GM23338 (cell line): ENCODE results near the gene CSF1R. TPM values are rescaled to one million over a fixed set of nuclear protein-coding genes. Genes with fewer than 3 reads are reported as not detected.

Source experiments
- ATAC-seq: fragments of 200-7000 bp; cut with Tn5 transposase; 3 replicates; pipeline ENCODE4 v1.9.1; 2020
- DNase-seq: peaks from one replicate; pipeline ENCODE4 v3.0.0-alpha.2; 2015; ENCODE audit warnings: low spot score
- H2AFZ ChIP-seq: fragments of 200-600 bp; sonication (generic); 2 replicates; pipeline ENCODE4 v1.8.0; 2016; ENCODE audit warnings: antibody characterized with exemption, mild to moderate bottlenecking, moderate library complexity
- H3F3A ChIP-seq: fragments of 200-600 bp; sonication (generic); replicated peaks from 2 replicates; pipeline ENCODE4 v1.8.0; 2017; ENCODE audit warnings: antibody characterized with exemption, mixed run types, low read depth
- H3K27ac ChIP-seq: fragments of 200-600 bp; sonication (generic); 2 replicates; pipeline ENCODE4 v1.6.1; 2016; ENCODE audit warnings: low read depth
- H3K27me3 ChIP-seq: fragments of 200-600 bp; sonication (generic); 2 replicates; pipeline ENCODE4 v1.8.0; 2016; ENCODE audit warnings: mild to moderate bottlenecking, mixed run types, moderate library complexity; ENCODE audit not compliant: insufficient read depth
- H3K36me3 ChIP-seq: fragments of 200-600 bp; sonication (generic); 2 replicates; pipeline ENCODE4 v1.8.0; 2016; ENCODE audit warnings: mild to moderate bottlenecking; ENCODE audit not compliant: insufficient read depth
- H3K4me1 ChIP-seq: fragments of 200-600 bp; sonication (generic); 2 replicates; pipeline ENCODE4 v1.8.0; 2016; ENCODE audit warnings: mild to moderate bottlenecking, moderate library complexity; ENCODE audit not compliant: insufficient read depth
- H3K4me2 ChIP-seq: fragments of 200-600 bp; sonication (generic); 2 replicates; pipeline ENCODE4 v1.7.1; 2017; ENCODE audit warnings: mixed run types
- H3K4me3 ChIP-seq: fragments of 200-600 bp; sonication (generic); 2 replicates; pipeline ENCODE4 v1.6.1; 2016; ENCODE audit warnings: mixed run types
- H3K79me2 ChIP-seq: fragments of 200-600 bp; sonication (generic); replicated peaks from 2 replicates; pipeline ENCODE4 v1.8.0; 2017; ENCODE audit warnings: mild to moderate bottlenecking; ENCODE audit not compliant: insufficient read depth
- H3K9me2 ChIP-seq: fragments of 200-600 bp; sonication (generic); 2 replicates; pipeline ENCODE4 v1.8.0; 2017; ENCODE audit not compliant: insufficient read depth
- H4K20me1 ChIP-seq: fragments of 200-600 bp; sonication (generic); replicated peaks from 2 replicates; pipeline ENCODE4 v1.8.0; 2017; ENCODE audit warnings: mild to moderate bottlenecking; ENCODE audit not compliant: insufficient read depth
- H3K27ac Mint-ChIP-seq: 2 replicates; pipeline ENCODE4 v1.8.0; 2020; ENCODE audit warnings: inconsistent platforms, mild to moderate bottlenecking, moderate library complexity, mixed read lengths
- H3K27me3 Mint-ChIP-seq: 3 replicates; pipeline ENCODE4 v1.8.0; 2022; ENCODE audit warnings: low read depth, mild to moderate bottlenecking, moderate library complexity, mixed read lengths, inconsistent platforms; ENCODE audit not compliant: insufficient read depth, poor library complexity
- H3K36me3 Mint-ChIP-seq: 3 replicates; pipeline ENCODE4 v1.8.0; 2021; ENCODE audit warnings: low read depth, mild to moderate bottlenecking, inconsistent platforms, moderate library complexity, mixed read lengths
- H3K4me1 Mint-ChIP-seq: 3 replicates; pipeline ENCODE4 v1.8.0; 2020; ENCODE audit warnings: mild to moderate bottlenecking, inconsistent platforms, mixed read lengths
- H3K4me3 Mint-ChIP-seq: 3 replicates; pipeline ENCODE4 v1.8.0; 2021; ENCODE audit warnings: moderate library complexity, mild to moderate bottlenecking, inconsistent platforms, mixed read lengths
- H3K9me3 Mint-ChIP-seq: 3 replicates; pipeline ENCODE4 v1.8.0; 2020; ENCODE audit warnings: moderate library complexity, mild to moderate bottlenecking, inconsistent platforms, mixed read lengths
- CREB1 ChIP-seq: fragments of 250-450 bp; sonication (Bioruptor Pico); IDR thresholded peaks from 2 replicates; pipeline ENCODE4 v1.5.0; 2020; ENCODE audit warnings: low read depth, mild to moderate bottlenecking, moderate library complexity
- EZH2 ChIP-seq: fragments of 200-600 bp; sonication (generic); IDR thresholded peaks from one replicate; pipeline ENCODE4 v1.8.0; 2017; ENCODE audit warnings: antibody characterized with exemption, mild to moderate bottlenecking, low read depth; ENCODE audit not compliant: unreplicated experiment
- EZH2phosphoT487 ChIP-seq: fragments of 200-600 bp; sonication (generic); IDR thresholded peaks from one replicate; pipeline ENCODE4 v1.8.1; 2018; ENCODE audit warnings: antibody characterized with exemption; ENCODE audit not compliant: unreplicated experiment
- JUNB ChIP-seq: IDR thresholded peaks from one replicate; pipeline ENCODE4 v1.6.1; 2016; ENCODE audit warnings: antibody characterized with exemption; ENCODE audit not compliant: unreplicated experiment
- POLR2AphosphoS5 ChIP-seq: IDR thresholded peaks from 2 replicates; pipeline ENCODE4 v1.6.1; 2016; ENCODE audit warnings: antibody characterized with exemption, low read depth
- STAT1 ChIP-seq: IDR thresholded peaks from one replicate; pipeline ENCODE4 v1.6.1; 2016; ENCODE audit warnings: antibody characterized with exemption; ENCODE audit not compliant: unreplicated experiment
- ZNF331 ChIP-seq: fragments of 250-450 bp; sonication (Bioruptor Pico); IDR thresholded peaks from 2 replicates; pipeline ENCODE4 v1.5.0; 2020; ENCODE audit warnings: low read depth, mild to moderate bottlenecking, moderate library complexity
- polyA plus RNA-seq: library from polyadenylated mRNA; unstranded; fragments of >200 nt; fragmentation: Nextera tagmentation; extraction: Ambion mirVana; gene quantifications from 2 replicates; pipeline ENCODE4 v1.2.1, GENCODE V29; 2016
- total RNA-seq: library from RNA; depleted of rRNA; stranded (reverse); fragments of >200 nt; shearing (Covaris generic); gene quantifications from 2 replicates; pipeline ENCODE4 v1.2.3, GENCODE V29; 2014
- TF ChIP-seq, protein P1 (sequence below), 2 experiments: fragments of 200-600 bp in 1 of 2; sonication (generic) in 1 of 2; conservative IDR thresholded peaks; 2 replicates each; pipeline versions ENCODE4 v1.5.1 to v1.6.1; 2016 to 2017; ENCODE audit warnings: antibody characterized with exemption in 2 of 2, low read depth in 2 of 2, mild to moderate bottlenecking in 2 of 2, moderate library complexity in 1 of 2
- TF ChIP-seq, protein P2 (sequence below): IDR thresholded peaks from 2 replicates; pipeline ENCODE4 v1.6.1; 2016; ENCODE audit warnings: antibody characterized with exemption
- TF ChIP-seq, protein P3 (sequence below): fragments of 250-450 bp; sonication (Bioruptor Pico); IDR thresholded peaks from 2 replicates; pipeline ENCODE4 v1.5.0; 2020; ENCODE audit warnings: mild to moderate bottlenecking, moderate library complexity
- TF ChIP-seq, protein P4 (sequence below): IDR thresholded peaks from one replicate; pipeline ENCODE4 v1.6.1; 2018; ENCODE audit warnings: antibody characterized with exemption; ENCODE audit not compliant: unreplicated experiment

Gene CSF1R
- total and polyA plus RNA-seq, 2 experiments from 2014 or later, result 0.21 TPM; not detected in 1

DNA sequence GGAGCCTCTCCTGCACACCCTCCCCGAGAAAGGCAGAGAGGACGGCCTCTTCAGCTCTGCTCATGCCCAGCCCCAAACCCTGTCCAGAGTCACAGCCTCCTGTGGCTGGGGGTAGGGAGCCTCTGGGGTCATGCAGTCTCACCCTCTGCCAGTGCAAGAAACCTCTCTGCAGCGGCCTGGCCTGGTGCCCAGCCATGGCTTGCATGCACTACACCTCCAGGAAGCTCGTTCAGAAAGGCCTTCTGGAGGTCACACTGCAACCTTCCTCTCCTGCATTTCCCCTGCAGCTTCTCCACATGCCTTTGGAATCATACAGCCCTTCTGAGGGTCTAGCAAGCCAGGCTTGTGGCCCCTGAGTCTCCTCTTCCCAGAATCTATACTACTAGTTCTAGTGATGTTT is 17.9 kb downstream of the CSF1R start:
- no peaks in the 10 kb centered on the region for H3K9me3 Mint-ChIP-seq

More for the DNA sequence above, 17.9 kb downstream of the CSF1R start:
- ATAC-seq, result no peak
- Histone ChIP-seq H3K4me2 (no peak overlapping the region), H4K20me1 (no peaks in the 10 kb centered on the region), H3K4me3 (no peak overlapping the region), H2AFZ (no peak overlapping the region), H3K36me3 (no peaks in the 10 kb centered on the region), H3K9me2 (peaks cover 4% of the 10 kb centered on the region; the same call in 1 of the 2 replicates), H3K79me2 (no peaks in the 10 kb centered on the region), H3K27ac (no peak overlapping the region), H3K4me1 (no peaks in the 10 kb centered on the region), H3F3A (no peaks in the 10 kb centered on the region), H3K27me3 (no peaks in the 10 kb centered on the region)
- no peak for TF ChIP-seq POLR2AphosphoS5
- no peak for TF ChIP-seq JUNB
- TF ChIP-seq EZH2, result no peak
- TF ChIP-seq STAT1, result no peak
- no peak for TF ChIP-seq ZNF331 (CRISPR knock-in tag)
- TF ChIP-seq, protein P1, sequence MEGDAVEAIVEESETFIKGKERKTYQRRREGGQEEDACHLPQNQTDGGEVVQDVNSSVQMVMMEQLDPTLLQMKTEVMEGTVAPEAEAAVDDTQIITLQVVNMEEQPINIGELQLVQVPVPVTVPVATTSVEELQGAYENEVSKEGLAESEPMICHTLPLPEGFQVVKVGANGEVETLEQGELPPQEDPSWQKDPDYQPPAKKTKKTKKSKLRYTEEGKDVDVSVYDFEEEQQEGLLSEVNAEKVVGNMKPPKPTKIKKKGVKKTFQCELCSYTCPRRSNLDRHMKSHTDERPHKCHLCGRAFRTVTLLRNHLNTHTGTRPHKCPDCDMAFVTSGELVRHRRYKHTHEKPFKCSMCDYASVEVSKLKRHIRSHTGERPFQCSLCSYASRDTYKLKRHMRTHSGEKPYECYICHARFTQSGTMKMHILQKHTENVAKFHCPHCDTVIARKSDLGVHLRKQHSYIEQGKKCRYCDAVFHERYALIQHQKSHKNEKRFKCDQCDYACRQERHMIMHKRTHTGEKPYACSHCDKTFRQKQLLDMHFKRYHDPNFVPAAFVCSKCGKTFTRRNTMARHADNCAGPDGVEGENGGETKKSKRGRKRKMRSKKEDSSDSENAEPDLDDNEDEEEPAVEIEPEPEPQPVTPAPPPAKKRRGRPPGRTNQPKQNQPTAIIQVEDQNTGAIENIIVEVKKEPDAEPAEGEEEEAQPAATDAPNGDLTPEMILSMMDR (conservative IDR thresholded peaks at IDR 0.05; ENCODE audit: low read depth in 2 of 2), result no peak
- TF ChIP-seq, protein P2, sequence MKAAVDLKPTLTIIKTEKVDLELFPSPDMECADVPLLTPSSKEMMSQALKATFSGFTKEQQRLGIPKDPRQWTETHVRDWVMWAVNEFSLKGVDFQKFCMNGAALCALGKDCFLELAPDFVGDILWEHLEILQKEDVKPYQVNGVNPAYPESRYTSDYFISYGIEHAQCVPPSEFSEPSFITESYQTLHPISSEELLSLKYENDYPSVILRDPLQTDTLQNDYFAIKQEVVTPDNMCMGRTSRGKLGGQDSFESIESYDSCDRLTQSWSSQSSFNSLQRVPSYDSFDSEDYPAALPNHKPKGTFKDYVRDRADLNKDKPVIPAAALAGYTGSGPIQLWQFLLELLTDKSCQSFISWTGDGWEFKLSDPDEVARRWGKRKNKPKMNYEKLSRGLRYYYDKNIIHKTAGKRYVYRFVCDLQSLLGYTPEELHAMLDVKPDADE, result no peak
- no peak for TF ChIP-seq CREB1 (CRISPR knock-in tag)
- TF ChIP-seq EZH2phosphoT487, result no peak
- TF ChIP-seq, protein P3, sequence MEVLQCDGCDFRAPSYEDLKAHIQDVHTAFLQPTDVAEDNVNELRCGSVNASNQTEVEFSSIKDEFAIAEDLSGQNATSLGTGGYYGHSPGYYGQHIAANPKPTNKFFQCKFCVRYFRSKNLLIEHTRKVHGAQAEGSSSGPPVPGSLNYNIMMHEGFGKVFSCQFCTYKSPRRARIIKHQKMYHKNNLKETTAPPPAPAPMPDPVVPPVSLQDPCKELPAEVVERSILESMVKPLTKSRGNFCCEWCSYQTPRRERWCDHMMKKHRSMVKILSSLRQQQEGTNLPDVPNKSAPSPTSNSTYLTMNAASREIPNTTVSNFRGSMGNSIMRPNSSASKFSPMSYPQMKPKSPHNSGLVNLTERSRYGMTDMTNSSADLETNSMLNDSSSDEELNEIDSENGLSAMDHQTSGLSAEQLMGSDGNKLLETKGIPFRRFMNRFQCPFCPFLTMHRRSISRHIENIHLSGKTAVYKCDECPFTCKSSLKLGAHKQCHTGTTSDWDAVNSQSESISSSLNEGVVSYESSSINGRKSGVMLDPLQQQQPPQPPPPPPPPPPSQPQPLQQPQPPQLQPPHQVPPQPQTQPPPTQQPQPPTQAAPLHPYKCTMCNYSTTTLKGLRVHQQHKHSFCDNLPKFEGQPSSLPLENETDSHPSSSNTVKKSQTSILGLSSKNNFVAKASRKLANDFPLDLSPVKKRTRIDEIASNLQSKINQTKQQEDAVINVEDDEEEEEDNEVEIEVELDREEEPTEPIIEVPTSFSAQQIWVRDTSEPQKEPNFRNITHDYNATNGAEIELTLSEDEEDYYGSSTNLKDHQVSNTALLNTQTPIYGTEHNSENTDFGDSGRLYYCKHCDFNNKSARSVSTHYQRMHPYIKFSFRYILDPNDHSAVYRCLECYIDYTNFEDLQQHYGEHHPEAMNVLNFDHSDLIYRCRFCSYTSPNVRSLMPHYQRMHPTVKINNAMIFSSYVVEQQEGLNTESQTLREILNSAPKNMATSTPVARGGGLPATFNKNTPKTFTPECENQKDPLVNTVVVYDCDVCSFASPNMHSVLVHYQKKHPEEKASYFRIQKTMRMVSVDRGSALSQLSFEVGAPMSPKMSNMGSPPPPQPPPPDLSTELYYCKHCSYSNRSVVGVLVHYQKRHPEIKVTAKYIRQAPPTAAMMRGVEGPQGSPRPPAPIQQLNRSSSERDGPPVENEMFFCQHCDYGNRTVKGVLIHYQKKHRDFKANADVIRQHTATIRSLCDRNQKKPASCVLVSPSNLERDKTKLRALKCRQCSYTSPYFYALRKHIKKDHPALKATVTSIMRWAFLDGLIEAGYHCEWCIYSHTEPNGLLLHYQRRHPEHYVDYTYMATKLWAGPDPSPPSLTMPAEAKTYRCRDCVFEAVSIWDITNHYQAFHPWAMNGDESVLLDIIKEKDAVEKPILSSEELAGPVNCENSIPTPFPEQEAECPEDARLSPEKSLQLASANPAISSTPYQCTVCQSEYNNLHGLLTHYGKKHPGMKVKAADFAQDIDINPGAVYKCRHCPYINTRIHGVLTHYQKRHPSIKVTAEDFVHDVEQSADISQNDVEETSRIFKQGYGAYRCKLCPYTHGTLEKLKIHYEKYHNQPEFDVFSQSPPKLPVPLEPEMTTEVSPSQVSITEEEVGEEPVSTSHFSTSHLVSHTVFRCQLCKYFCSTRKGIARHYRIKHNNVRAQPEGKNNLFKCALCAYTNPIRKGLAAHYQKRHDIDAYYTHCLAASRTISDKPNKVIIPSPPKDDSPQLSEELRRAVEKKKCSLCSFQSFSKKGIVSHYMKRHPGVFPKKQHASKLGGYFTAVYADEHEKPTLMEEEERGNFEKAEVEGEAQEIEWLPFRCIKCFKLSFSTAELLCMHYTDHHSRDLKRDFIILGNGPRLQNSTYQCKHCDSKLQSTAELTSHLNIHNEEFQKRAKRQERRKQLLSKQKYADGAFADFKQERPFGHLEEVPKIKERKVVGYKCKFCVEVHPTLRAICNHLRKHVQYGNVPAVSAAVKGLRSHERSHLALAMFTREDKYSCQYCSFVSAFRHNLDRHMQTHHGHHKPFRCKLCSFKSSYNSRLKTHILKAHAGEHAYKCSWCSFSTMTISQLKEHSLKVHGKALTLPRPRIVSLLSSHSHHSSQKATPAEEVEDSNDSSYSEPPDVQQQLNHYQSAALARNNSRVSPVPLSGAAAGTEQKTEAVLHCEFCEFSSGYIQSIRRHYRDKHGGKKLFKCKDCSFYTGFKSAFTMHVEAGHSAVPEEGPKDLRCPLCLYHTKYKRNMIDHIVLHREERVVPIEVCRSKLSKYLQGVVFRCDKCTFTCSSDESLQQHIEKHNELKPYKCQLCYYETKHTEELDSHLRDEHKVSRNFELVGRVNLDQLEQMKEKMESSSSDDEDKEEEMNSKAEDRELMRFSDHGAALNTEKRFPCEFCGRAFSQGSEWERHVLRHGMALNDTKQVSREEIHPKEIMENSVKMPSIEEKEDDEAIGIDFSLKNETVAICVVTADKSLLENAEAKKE (CRISPR knock-in tag), result no peak
- TF ChIP-seq, protein P4, sequence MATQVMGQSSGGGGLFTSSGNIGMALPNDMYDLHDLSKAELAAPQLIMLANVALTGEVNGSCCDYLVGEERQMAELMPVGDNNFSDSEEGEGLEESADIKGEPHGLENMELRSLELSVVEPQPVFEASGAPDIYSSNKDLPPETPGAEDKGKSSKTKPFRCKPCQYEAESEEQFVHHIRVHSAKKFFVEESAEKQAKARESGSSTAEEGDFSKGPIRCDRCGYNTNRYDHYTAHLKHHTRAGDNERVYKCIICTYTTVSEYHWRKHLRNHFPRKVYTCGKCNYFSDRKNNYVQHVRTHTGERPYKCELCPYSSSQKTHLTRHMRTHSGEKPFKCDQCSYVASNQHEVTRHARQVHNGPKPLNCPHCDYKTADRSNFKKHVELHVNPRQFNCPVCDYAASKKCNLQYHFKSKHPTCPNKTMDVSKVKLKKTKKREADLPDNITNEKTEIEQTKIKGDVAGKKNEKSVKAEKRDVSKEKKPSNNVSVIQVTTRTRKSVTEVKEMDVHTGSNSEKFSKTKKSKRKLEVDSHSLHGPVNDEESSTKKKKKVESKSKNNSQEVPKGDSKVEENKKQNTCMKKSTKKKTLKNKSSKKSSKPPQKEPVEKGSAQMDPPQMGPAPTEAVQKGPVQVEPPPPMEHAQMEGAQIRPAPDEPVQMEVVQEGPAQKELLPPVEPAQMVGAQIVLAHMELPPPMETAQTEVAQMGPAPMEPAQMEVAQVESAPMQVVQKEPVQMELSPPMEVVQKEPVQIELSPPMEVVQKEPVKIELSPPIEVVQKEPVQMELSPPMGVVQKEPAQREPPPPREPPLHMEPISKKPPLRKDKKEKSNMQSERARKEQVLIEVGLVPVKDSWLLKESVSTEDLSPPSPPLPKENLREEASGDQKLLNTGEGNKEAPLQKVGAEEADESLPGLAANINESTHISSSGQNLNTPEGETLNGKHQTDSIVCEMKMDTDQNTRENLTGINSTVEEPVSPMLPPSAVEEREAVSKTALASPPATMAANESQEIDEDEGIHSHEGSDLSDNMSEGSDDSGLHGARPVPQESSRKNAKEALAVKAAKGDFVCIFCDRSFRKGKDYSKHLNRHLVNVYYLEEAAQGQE, result no peak
- peaks cover 2% of the 10 kb centered on the region; the same call in 1 of the 3 replicates for H3K4me1 Mint-ChIP-seq
- no peaks in the 10 kb centered on the region for H3K36me3 Mint-ChIP-seq
- no peak overlapping the region for H3K4me3 Mint-ChIP-seq
- no peak for DNase-seq
- peaks cover 5% of the 10 kb centered on the region for H3K27me3 Mint-ChIP-seq
- H3K27ac Mint-ChIP-seq, result no peak overlapping the region
